WI38 (cell line): ENCODE data around the gene FSD2.

Experiments used
- H3K4me3 ChIP-seq: 2 replicates; pipeline ENCODE4 v1.5.1; 2011; ENCODE audit warnings: low read depth, mild to moderate bottlenecking, control low read depth, low read length
- CTCF ChIP-seq: IDR thresholded peaks from 2 replicates; pipeline ENCODE4 v1.5.1; 2012; ENCODE audit warnings: low read depth, mild to moderate bottlenecking, control low read depth, low read length

Gene FSD2

GRCh38 chr15:82731527-82731926 lies 74.3 kb downstream of the FSD2 start:
- H3K4me3 ChIP-seq = no peak overlapping the region
- no peak for TF ChIP-seq CTCF

GRCh38 chr15:82730022-82730530 lies 75.8 kb downstream of the FSD2 start:
- no peak for TF ChIP-seq CTCF
- H3K4me3 ChIP-seq = no peak overlapping the region

- no peak overlapping the region for H3K4me3 ChIP-seq
- TF ChIP-seq CTCF = no peak
These were observed 79.1 kb downstream of the FSD2 start for GRCh38 chr15:82726816-82727215.

- TF ChIP-seq CTCF = no peak
- no peak overlapping the region for H3K4me3 ChIP-seq
These were observed 90.9 kb downstream of the FSD2 start for GRCh38 chr15:82715003-82715402.

- no peak overlapping the region for H3K4me3 ChIP-seq
- TF ChIP-seq CTCF = no peak
These were observed 91.9 kb downstream of the FSD2 start for GRCh38 chr15:82714016-82714415.

- no peak overlapping the region for H3K4me3 ChIP-seq
- TF ChIP-seq CTCF = no peak
These were observed 93.8 kb downstream of the FSD2 start for GRCh38 chr15:82712036-82712435.

GRCh38 chr15:82710926-82711490 lies 94.9 kb downstream of the FSD2 start:
- TF ChIP-seq CTCF = no peak
- H3K4me3 ChIP-seq = no peak overlapping the region
